Glutamatergic neuron (in vitro differentiated cells): Measurements from ENCODE around the gene RUSC2. TPM values are rescaled to one million over a fixed set of nuclear protein-coding genes. Genes with fewer than 3 reads are reported as not detected.

Experiments used
- DNase-seq: peaks from one replicate; pipeline ENCODE4 v3.0.0; 2022
- H3K27ac Mint-ChIP-seq: one replicate; pipeline ENCODE4 v1.8.0; 2020; ENCODE audit warnings: mild to moderate bottlenecking, mixed read lengths, inconsistent platforms; ENCODE audit not compliant: unreplicated experiment
- H3K27me3 Mint-ChIP-seq: one replicate; pipeline ENCODE4 v1.8.0; 2020; ENCODE audit warnings: mild to moderate bottlenecking, moderate library complexity, mixed read lengths, inconsistent platforms; ENCODE audit not compliant: unreplicated experiment
- H3K36me3 Mint-ChIP-seq: one replicate; pipeline ENCODE4 v1.8.0; 2020; ENCODE audit warnings: mild to moderate bottlenecking, mixed read lengths, inconsistent platforms; ENCODE audit not compliant: unreplicated experiment
- H3K4me1 Mint-ChIP-seq: one replicate; pipeline ENCODE4 v1.8.0; 2020; ENCODE audit warnings: mild to moderate bottlenecking, low read depth, mixed read lengths, inconsistent platforms; ENCODE audit not compliant: unreplicated experiment
- H3K4me3 Mint-ChIP-seq: one replicate; pipeline ENCODE4 v1.8.0; 2020; ENCODE audit warnings: mild to moderate bottlenecking, mixed read lengths, inconsistent platforms; ENCODE audit not compliant: unreplicated experiment
- H3K9me3 Mint-ChIP-seq: one replicate; pipeline ENCODE4 v1.8.0; 2020; ENCODE audit warnings: mild to moderate bottlenecking, moderate library complexity, mixed read lengths, inconsistent platforms; ENCODE audit not compliant: unreplicated experiment
- CTCF ChIP-seq: fragments of 200-600 bp; sonication (generic); IDR thresholded peaks from one replicate; pipeline ENCODE4 v1.5.0; 2021; ENCODE audit not compliant: partially characterized antibody, unreplicated experiment
- total RNA-seq: library from RNA; stranded (reverse); fragmentation: NEBNext Ultra II Directional; extraction: Animal tissue kit (Norgen Biotek cat#: 25700); gene quantifications from one replicate; pipeline ENCODE4 v1.2.1, GENCODE V29; 2021; ENCODE audit not compliant: unreplicated experiment

The RUSC2 gene
- total RNA-seq, 1 donor from 2014 or later, result 84.4 TPM

- peaks cover 3% of the 10 kb centered on the region for H3K9me3 Mint-ChIP-seq
- no peaks in the 10 kb centered on the region for H3K36me3 Mint-ChIP-seq
- H3K4me3 Mint-ChIP-seq, result no peak overlapping the region
These were observed 11.0 kb upstream of the RUSC2 start for GRCh38 chr9:35478871-35479270.

GRCh38 chr9:35481347-35481975 is 8.4 kb upstream of the RUSC2 start:
- Mint-ChIP-seq H3K36me3 (no peaks in the 10 kb centered on the region), H3K4me3 (no peak overlapping the region), H3K27me3 (no peaks in the 10 kb centered on the region), H3K4me1 (no peaks in the 10 kb centered on the region), H3K9me3 (peaks cover 5% of the 10 kb centered on the region), H3K27ac (no peak overlapping the region)
- peak; percentile 35 for DNase-seq
- peak; percentile 65 for TF ChIP-seq CTCF

More at GRCh38 chr9:35478871-35479270, 11.0 kb upstream of the RUSC2 start:
- Mint-ChIP-seq H3K27me3 (no peaks in the 10 kb centered on the region), H3K4me1 (no peaks in the 10 kb centered on the region), H3K27ac (no peak overlapping the region)
- DNase-seq, result no peak
- TF ChIP-seq CTCF, result no peak

GRCh38 chr9:35482071-35482470 is 7.8 kb upstream of the RUSC2 start:
- no peak for DNase-seq
- Mint-ChIP-seq H3K36me3 (no peaks in the 10 kb centered on the region), H3K4me1 (no peaks in the 10 kb centered on the region), H3K9me3 (peaks cover 6% of the 10 kb centered on the region), H3K27ac (no peak overlapping the region), H3K27me3 (no peaks in the 10 kb centered on the region), H3K4me3 (no peak overlapping the region)
- TF ChIP-seq CTCF, result no peak

- Mint-ChIP-seq H3K4me1 (peaks cover 10% of the 10 kb centered on the region), H3K27ac (no peak overlapping the region), H3K27me3 (peaks cover 2% of the 10 kb centered on the region), H3K4me3 (no peak overlapping the region), H3K9me3 (peaks cover 10% of the 10 kb centered on the region), H3K36me3 (no peaks in the 10 kb centered on the region)
- no peak for TF ChIP-seq CTCF
- DNase-seq, result no peak
These were observed 5.5 kb upstream of the RUSC2 start for GRCh38 chr9:35484406-35484805.

GRCh38 chr9:35487081-35487480 is 2.8 kb upstream of the RUSC2 start:
- TF ChIP-seq CTCF, result no peak
- H3K27ac Mint-ChIP-seq, result no peak overlapping the region
- H3K9me3 Mint-ChIP-seq, result peaks cover 10% of the 10 kb centered on the region
- no peak for DNase-seq
- peaks cover 8% of the 10 kb centered on the region for H3K27me3 Mint-ChIP-seq
- peaks cover 11% of the 10 kb centered on the region for H3K4me1 Mint-ChIP-seq
- H3K36me3 Mint-ChIP-seq, result no peaks in the 10 kb centered on the region
- no peak overlapping the region for H3K4me3 Mint-ChIP-seq
